ENCODE results near the gene HSPB8.

The HSPB8 gene

DNA sequence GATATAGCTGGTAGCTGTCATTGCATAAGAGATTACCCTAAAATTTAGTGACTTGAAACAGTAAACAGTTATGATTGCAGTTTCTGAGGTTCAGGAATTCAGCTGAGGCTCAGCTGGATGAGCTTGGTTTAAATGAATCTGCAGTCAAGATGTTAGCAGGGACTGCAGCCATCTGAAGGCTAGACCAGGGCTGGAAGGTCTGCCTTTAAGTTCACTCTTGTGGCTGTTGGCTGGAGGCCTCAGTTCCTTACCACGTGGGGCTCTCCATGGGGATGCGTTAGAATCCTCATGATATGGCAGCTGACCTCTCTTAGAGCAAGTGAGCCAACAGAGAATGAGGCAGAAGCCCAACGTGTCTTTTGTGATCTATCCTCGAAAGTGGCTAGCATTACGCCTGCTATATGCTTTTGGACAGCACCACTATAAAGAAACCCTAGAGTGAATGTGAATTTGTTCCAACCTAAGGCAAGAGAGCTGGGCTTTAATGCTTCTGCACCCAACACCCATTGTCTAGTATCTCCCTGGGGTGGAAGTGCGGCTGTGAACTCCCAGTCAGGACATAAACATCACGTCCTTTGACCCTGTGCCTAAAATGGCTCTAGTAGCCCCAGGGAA, 26.0 kb downstream of the HSPB8 start:
- in situ Hi-C loops (cut with HindIII; ENCODE audit: low sequenced_read_pairs) = no loop called here

DNA sequence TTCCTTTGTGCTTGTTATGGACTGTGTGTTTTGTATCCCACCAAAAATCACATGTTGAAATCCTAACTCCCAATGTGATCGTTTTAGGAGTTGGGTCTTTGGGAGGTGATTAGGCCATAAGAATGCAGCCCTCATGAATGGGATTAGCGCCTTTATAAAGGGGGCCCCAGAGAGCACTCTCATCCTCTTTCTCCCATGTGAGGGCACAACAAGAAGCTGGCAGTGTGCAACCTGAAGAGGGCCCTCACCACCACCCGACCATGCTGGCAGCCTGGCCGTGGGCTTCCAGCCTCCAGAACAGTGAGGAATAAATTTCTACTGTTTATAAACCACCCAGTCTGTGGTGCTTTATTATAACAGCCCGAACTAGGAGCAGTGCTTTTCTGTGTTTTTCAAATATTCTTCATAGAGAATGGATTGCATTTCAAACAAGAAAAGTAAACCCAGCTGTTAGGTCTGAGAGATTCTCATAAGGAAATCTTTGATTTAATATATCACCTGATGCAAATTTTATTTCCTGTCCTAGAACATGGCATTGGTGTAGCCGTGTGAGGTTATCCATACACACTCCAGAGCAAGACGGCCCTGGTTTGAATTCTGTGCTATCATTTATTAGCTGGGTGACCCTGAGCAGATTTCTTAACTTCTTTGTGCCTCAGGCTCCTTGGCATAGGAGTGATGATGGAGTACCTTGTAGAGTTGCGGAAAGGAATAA, 27.8 kb downstream of the HSPB8 start:
- in situ Hi-C loops (cut with HindIII; ENCODE audit: low sequenced_read_pairs) = no loop called here

DNA sequence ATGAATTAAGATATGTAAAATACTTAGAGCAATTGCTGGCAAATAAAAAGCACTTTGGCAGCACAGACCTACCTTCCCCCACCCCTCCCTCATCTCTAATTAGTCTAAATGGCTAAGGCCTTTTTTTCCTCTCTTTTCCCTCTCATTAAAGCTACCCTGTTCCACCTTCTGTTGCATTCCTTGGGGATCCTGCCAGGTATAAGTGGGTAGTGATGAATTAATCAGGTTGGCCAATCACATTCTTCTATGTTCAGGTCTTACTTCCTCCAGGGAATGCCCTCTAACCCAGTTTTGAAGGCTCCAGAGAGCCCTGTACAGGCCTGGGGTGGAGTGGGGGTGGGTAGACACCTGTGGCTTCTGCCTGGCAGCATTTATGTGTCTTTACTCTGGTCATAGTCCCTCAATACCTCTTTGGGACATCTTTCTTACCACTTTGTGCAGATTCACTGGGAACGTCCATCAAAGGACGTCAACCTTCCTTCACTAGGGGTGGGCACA, 28.4 kb downstream of the HSPB8 start:
- in situ Hi-C loops (cut with HindIII; ENCODE audit: low sequenced_read_pairs) = no loop called here

DNA sequence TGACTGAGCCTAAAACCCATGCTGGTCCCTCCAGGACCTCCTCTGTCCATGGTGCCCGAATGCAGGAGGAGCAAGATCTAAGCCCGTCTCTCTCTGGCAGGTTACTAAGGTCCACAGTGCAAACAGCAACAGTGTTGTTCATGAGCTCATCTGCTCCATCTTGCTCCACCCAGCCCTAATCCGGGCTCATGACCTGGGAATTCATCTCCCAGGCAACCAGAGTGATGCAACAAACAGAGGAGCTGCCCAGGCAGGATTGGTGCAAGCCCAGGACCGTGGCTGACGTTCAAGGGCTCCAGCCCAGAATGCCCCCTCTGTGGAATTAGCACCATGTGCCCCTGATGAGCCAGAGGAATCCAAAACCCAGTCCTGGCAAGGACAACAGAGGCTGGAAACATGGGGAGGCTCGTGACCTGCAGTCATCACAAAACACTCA, 29.9 kb downstream of the HSPB8 start:
- in situ Hi-C loops (cut with HindIII; ENCODE audit: low sequenced_read_pairs) = no loop called here

DNA sequence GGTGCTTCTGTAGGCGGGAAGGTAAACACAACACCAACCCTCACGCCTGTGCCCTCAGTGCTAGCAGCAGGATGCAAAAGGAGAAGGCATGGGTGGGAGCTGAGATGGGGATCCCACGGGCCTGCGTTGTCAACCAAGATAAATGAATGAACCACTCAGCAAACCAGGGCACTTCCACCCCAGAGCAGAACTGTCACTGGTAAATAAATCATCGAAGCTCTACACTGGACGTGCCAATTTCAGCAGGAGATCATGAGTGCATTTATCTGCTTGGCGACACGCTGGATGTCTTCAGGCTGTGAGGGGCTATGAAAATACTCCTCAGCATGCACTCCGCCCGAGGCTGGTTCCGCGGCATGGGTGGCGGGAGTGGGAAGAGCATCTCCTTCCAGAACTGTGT, 33.2 kb downstream of the HSPB8 start:
- in situ Hi-C loops (cut with HindIII; ENCODE audit: low sequenced_read_pairs) = no loop called here

DNA sequence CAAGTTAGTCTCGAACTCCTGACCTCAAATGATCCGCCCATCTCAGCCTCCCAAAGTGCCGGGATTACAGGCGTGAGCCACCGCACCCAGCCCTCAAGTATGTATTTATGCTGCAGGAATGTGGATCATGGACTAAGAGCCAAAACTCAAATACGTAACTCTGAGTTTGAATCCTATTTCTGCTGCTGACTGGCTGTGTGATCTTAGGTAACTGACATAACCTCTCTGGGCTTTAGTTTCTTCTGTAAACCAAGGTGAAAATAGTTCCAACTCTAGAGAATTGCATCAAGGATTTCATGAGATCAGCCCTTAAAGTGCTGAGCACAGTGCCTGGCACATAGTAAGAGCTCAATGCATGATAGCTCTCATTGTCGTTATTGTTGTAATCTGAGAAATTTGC, 37.4 kb downstream of the HSPB8 start:
- in situ Hi-C loops (cut with HindIII; ENCODE audit: low sequenced_read_pairs) = loop anchor here (5.0 kb wide), 1 partner anchor 41 kb away; no protein-coding TSS in a partner anchor

DNA sequence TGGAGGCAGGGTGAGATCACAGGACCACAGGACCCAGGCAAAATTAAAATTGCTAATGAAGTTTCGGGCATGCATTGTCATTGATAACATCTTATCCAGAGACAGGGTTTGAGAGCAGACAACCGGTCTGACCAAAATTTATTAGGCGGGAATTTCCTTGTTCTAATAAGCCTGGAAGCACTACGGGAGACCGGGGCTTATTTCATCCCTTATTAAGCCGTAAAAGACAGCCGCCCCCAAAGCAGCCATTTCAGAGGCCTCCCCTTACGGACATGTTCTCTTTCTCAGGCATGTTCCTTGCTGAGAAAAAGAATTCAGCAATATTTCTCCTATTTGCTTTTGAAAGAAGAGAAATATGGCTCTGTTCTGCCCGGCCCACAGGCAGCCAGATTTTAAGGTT, 40.1 kb downstream of the HSPB8 start:
- in situ Hi-C loops (cut with HindIII; ENCODE audit: low sequenced_read_pairs) = loop anchor here (5.0 kb wide), 1 partner anchor 38 kb away; no protein-coding TSS in a partner anchor

DNA sequence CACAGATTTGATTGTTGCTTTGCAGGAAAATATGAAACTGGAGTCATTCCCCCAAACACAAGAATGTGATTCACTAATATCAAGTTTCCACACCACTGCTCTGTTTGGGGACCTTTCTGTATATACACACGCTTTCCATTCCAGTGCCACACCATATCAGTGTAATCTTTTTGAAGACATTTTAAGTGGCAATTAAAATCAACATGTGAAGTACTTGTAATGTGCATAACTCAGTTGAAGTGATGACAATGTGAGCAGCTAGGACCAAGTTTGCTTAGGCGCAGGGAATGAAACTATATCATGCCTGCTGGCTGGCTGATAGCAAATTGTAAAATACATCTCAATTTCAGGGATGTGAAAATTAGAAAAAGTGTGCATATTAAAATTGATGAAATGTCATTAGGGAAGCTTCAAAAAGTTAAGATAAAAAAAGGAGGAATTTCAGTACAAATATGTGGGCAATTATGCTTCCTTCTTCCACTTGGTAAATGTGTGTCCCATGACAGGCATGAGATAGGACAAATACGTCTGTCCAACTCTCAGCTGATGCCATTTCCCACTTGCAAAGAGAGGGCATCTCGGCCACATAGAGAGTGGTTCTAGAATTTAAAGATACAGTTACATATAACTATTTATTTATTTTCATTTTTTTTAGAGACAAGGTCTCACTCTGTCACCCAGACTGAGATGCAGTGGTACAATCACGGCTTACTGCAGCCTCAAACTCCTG, 43.7 kb downstream of the HSPB8 start:
- in situ Hi-C loops (cut with HindIII; ENCODE audit: low sequenced_read_pairs) = no loop called here

DNA sequence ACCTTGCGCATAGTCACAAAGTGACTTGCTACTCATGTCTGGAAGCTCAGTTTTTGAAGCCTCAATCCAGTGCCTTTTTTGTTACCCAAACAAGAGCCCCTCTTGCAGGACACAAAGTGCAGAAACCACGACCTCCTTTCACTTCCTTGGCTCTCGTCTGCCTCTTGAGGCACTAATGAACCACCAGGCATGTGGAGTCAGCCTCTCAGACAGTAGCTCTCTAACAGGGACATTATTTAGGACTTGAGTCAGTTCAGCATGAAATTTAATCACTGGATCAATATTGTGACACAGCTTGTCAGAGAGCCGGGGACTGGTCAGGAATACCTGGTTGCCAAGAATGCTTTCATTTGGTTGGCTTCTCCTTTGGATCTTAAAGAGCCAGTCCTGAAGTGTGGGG, 46.7 kb downstream of the HSPB8 start:
- in situ Hi-C loops (cut with HindIII; ENCODE audit: low sequenced_read_pairs) = no loop called here

DNA sequence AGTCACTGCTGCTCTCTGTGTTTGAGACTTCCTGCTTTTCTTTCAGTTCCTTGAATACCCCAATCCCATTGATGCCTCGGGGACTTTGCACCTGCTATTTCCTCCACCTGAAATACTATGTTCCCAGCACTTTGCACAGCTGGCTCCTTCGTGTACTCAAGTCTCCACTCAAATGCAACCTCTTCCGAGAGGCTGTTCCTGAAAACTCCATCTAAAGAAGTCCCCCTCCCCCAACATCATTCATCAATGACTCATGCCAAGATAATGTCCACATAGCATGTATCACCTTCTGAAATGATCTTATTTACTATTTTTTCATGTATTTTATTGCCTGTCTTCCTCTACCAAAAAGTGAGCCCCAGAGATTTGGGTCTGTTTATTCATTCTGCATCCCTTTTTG, 48.6 kb downstream of the HSPB8 start:
- in situ Hi-C loops (cut with HindIII; ENCODE audit: low sequenced_read_pairs) = no loop called here

DNA sequence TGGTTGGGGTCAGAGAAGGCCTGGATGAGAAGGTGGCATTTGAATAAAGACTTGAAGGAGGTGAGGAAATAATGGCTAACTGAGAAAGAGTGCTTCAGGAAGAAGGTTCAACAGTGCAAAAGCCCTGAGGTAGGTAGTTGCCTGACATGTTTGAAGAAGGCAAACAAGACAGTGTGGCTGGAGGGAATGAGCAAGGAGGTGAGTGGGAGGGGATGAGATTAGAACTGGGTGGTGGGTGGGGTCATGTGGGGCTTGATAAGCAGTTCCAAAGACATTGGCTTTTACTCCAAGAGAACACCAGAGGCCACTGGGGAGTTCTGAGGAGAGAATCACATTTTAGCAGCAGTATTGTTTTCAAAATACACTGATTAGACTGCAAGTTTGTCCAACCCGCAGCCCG, 50.5 kb downstream of the HSPB8 start:
- in situ Hi-C loops (cut with HindIII; ENCODE audit: low sequenced_read_pairs) = no loop called here

DNA sequence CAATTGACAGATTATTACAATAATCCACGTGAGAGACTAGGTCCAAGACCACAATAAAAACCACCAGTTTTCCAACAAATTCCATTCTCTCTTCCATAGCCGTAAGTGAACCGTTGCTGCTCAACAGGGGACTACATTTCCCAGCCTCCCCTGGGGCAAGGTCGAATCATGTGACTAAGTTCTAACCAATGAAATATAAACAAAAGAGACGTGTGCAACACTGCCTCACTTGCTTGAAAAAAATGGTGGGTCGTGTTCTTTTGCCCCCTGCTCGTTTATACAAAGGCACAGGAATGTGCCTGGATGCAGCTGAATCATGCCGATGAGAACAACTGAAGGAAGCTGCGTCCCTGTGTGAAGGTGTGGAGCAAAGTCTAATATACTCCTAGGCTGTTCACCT, 51.1 kb downstream of the HSPB8 start:
- in situ Hi-C loops (cut with HindIII; ENCODE audit: low sequenced_read_pairs) = no loop called here

DNA sequence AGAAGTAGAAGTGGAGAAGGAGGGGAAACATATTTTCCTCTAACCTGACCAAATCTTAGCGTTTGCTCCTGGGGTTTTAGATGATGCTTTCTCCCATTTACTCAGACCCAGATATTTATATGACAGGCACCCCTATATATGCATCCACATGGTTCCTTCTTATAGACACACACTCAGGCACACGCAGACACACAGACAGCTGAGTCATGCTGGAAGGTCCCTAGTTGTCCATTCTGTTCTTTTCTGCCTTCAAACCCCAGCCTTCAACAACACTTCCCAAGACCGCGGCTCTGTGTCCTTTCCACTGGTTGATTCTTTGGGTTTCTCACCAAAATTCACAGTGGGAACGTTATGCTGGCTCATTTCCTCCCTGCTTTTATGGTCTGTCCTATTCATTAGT, 52.1 kb downstream of the HSPB8 start:
- in situ Hi-C loops (cut with HindIII; ENCODE audit: low sequenced_read_pairs) = no loop called here

DNA sequence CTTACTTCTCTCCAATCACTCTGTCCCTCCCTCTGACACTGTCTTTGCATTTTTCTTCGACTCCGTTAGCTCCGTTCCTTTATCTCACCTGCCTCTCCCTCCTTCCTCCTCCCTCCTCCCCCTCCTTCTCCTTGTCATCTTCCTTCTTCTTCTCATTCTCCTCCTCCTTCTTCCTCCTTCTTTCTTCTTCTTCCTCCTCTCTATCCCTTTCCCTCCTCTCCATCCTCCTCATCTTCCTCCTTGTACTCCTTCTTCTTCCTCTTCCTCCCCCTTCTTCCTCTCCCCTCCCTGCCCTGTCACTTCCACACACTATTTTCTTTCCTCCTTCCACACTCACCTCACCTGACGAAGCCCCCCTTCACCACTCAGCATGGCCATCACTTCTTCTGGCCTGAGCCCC, 53.0 kb downstream of the HSPB8 start:
- in situ Hi-C loops (cut with HindIII; ENCODE audit: low sequenced_read_pairs) = no loop called here

DNA sequence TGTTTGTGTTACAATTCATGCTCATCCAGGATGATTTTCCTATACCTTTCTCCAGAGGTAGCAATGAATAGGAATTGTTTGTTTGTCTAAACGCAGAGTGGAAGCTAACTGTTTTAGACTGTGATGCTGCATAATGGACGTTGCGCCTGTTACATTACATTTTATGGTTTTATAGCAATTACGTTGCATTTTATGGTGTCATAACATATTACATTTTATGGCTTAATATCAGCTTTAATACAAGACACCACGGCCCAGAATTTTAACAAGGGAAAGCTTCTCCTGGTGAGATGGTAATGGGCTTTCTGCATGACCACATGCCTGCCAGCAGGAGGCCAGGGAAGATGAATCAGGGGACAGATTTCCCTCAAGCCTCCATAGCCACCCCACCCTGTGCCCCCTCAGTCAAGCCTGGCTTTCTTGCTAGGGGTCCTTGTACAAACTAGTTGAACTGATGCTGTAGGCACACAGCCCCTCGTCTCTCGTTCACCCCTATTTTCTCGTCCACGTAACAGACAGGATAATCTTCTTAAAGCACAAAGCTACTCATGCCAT, 56.5 kb downstream of the HSPB8 start:
- in situ Hi-C loops (cut with HindIII; ENCODE audit: low sequenced_read_pairs) = no loop called here

DNA sequence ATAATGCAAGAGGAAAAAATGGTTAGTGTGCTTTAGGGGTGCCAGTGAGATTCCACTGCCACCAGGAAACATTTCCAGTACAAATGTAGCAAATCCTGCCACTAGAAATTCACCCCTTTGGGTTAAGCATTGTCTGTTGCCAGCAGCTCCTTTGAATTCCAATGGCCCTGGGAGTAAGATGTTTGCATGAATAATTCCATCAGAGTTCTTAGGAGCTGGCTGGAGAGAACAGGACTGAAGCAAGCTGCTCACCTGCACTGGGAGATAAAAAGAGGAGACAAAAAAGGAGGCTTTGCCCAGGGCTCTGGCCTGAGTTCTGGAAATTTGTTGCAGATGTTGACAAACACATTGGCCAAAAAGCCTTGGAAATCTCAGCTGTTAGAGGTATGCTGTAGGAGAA, 57.6 kb downstream of the HSPB8 start:
- in situ Hi-C loops (cut with HindIII; ENCODE audit: low sequenced_read_pairs) = no loop called here

DNA sequence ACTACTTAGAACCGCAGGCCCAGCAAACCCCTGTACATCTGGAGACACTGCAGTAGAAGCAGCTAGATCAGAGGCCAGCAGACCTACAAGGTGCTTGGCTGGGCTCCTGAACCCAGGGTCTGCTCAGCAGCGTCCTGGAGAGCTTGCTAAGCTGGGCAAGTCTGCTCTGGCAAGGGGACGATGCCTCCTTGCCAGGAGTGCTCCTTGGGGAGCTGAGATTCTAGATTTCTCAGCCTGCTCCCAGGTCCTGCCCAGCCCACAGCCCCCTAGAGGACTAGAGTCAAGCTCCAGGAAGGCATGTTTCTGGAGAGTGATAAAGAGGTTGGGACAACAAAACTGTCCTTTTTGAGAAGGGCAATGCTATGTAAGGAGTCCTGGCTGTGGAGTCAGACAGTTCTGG, 60.3 kb downstream of the HSPB8 start:
- in situ Hi-C loops (cut with HindIII; ENCODE audit: low sequenced_read_pairs) = no loop called here

DNA sequence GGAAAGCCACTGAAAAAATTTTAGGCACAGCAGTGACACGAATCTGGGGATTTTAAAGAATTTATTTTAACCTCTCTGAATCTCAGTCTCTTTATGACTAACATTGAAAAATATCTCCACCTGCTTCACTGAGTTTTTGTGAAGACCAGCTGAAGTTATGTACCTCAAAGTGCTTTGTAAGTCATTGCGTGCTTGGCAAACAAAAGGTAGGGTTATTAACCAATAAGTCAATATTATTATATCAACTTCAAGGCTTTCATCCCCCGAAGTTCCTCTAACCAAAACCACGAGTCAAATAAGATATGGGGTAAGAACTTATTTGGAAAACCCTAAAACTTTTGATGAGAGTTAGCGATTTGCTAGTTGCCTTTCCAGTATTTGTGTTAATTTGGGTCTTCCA, 62.3 kb downstream of the HSPB8 start:
- in situ Hi-C loops (cut with HindIII; ENCODE audit: low sequenced_read_pairs) = no loop called here

DNA sequence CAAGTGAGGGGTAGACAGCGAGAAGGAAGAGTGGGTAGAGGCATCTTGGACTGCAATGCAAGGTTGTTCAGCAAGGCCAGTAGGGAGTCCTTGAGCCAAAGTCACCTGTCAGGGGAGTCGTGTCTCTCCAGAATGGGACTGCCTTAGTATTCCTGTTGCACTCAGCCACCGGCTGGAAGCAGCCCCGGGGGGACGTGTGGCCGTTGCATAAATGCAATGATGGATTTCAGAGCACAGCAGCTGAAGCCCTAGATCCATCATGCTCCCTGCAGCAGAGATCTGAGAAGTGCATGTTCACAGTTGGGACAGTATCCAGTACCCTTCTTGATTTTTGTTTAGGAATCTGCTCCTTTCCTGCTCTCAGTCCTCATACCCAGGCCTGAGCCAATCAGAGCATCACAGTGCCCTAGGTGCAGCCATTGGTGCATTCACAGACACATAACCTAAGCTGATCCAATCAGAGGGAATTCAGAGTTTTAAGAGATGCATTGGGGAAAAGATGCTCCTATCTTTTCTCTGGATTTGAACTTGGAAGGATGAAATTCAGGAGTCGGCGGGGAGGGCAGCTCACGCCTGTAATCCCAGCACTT, 62.9 kb downstream of the HSPB8 start:
- in situ Hi-C loops (cut with HindIII; ENCODE audit: low sequenced_read_pairs) = no loop called here
